ENCODE data around the gene SARM1.
"Not testable (repeated sequence)": the region's sequence is repeated elsewhere in the genome, so short reads cannot be mapped to it uniquely, and the experiment has no call there.

SARM1 gene

GRCh38 chr17:28397275-28397674 lies 25.8 kb downstream of the SARM1 start:
- FAIRE-seq: no peak

GRCh38 chr17:28397687-28398279 lies 26.3 kb downstream of the SARM1 start:
- no peak for FAIRE-seq

DNA sequence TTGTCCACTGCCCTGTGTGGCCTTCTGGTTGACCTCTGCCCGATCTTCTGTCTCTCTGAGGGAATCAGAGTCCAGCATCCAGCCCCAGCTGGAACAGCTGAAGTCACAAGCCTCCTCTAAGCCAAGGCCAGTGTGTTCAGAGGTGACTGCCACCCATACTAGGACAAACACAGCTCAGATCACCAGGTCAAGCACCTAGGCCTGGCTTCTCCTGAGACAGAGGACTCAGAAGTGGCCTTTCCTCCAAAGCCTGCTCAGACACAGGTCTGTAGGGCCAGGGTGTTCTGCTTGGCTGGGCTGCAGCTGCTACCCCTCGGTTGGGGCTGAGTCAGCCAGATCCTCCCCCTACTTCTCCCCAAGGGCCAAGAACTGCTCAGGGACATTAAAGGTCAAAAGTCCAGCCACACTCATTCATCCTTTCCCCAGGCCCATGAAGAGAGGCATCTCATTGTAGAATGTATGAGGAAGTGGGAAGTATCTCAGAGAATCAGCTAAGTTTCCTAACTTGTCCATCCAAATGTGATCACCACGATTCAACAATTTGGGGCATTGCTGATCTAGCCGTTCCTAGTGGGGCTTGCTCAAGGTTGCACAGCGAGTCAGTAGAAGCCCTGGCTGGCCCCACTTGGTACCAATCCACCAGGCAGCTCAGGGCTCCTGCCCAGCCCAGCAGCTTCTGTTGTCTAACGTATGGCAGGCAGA lies 26.9 kb downstream of the SARM1 start:
- FAIRE-seq: no peak

DNA sequence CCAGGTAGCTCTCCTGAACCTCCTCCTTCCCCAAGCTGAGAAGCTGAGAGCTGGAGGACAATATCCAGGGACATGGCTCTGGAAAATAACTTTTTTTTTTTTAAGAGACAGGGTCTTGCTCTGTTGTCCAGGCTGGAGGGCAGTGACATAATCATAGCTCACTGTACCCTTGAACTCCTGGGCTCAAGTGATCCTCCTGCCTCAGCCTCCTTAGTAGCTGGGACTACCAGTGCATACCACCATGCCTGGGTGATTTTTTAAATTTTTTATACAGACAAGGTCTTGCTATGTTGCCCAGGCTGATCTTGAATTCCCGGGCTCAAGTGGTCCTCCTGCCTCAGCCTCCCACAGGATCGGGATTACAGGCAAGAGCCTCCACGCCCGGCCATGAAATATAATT lies 28.3 kb downstream of the SARM1 start:
- no peak for FAIRE-seq

DNA sequence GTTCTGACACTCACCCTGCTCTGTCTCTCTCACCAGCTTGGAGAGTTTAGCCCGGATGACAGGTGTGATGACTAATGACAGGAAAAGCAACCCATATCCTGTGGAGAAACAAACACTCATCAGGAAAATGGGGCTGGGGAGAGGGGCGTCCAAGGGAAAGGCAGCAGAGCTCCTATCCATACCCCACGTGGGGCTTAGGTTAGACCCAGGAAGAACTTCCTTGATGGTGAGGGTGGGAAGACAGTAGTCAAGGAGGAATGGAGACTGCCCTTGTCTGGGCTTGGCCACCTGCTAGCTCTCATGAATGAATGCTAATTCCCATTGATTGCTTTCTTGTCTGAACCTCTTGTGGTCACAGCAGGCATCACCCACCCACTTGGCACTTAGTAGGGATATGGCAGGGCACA lies 30.7 kb downstream of the SARM1 start:
- no peak for FAIRE-seq

DNA sequence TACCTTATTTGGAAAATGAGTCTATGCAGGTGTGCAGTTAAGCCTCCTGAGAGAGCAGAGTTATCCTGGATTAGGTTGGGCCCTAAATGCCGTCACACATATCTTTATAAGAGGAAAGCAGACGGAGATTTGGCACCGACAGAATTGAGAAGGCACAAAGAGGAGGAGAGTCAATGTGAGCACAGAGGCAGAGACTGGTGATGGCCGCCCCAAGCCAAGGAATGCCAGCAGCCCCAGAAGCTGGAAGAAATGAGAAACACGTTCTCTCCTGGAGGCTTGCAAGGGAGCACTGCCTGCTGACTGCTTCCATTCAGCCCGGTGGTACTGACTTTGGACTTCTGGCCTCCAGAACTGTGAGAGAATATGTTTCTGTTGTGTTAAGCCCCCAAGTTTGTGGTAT lies 31.4 kb downstream of the SARM1 start:
- FAIRE-seq: no peak

DNA sequence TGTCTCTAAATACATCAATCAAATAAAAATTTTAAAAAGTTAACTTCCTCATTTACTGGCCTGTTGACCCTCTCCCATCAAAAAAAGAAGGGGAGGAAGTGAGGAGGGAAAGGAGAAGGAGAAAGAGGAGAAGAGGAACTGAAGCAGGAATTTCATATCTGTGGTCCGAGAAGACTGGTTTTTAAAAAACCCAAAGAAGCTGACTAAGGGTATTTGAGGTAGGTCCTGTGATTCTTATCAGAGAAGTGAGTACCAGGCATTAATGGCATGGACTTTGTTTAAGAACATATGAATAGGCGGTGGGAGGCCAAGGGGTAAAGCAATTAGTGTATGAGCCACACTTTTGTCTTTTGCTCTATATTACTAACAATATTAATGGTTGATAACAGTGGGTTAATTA lies 32.5 kb downstream of the SARM1 start:
- FAIRE-seq: no peak

DNA sequence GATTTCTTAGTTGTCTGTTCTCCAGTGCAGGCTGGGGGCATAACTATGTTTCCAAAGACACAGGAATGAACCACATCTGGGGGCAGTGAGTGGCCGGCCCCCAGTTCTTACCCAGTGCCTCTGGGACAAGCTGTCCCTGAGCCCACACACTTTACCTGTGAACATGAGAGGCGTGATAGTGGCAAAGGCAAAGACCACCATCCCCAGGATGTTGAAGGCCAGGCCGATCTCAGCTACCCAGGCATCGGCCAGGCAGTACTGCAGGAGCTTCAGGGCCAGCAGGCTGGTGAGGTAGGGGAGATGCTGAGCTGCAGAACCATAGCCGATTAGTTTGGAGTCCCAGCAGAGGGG lies 32.9 kb downstream of the SARM1 start:
- FAIRE-seq: no peak

DNA sequence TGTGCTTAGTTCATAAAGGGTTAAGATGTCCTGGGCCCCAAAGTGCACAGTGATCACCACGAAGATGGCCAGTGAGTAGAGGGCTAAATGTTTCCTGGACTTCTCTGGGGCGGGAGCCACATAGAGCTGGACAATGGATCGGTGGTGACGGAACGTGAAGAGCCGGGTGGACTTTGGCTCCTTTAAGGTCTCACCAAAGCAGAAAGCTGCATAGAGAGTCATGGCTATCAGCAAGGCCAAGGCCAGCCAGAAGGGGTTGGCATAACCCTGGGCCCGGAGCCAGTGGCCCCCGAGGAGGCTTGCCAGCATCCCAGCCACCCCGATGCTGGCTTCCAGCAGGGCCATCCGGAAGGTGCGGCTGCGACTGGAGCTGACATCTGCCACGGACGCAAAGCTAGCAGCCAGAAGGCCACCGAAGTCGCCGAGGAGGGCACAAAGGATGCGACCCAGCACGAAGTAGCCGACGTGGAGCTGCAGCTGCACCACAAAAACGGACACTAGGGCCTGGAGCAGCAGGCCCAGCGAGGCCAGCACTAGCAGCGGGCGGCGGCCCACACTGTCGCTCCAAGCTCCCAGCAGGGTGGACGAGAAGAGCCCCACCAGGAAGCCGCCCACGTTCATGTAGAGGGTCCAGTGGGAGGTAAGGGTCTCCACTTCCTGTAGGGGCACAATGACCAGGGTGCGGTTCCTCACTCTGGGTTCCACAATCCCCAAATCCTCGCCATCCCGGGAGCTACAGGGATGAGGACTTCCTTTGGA lies 33.5 kb downstream of the SARM1 start:
- no peak for FAIRE-seq

DNA sequence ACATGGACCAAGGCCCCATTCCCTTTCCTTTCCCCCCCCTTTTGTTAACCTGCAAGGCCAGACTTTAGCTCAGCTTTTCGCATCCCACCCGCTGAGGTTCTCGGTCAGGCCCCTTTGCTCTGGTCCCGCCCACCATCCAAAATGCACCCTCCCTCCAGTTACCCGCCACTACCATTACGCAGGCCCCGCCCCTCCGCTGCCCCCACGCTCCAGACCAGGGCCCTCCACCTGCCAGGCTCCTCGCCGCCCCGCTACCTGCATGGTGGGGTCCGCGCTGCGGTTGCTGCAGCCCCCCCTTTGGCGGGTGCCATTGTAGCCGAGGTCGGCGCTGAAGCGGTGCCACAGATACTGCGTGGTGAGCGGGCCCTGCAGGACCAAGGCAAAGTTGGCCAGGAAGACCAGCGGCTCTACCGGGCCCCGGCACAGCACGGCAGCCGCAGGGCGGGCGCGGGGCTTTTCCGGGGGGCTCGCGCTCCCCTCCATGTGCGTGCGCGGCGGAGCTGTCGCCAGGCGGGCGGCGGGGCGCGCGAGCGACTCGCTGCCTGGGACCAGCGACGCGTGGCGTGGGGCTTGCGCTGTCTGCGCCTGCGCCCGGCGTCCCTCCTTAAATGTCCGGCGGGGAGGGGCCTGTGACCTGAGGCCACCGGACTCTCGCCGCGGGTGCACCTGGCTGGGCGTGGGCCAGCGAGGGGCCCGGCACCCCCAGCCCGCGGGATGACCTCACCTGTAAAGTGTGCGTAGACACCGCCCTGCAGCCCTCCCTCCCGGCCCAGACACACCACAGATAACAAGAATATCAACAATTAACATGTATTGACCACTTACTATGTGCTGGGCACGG lies 34.4 kb downstream of the SARM1 start, which contains the start of gene SLC46A1:
TSS of gene SLC46A1 (minus strand) at position 581 of the 841 bp plus-strand sequence. CDS start at position 483, 98 bp downstream.
- FAIRE-seq: no peak

- FAIRE-seq: no peak
These were observed 35.0 kb downstream of the SARM1 start for GRCh38 chr17:28406473-28406814.

GRCh38 chr17:28407130-28407973 lies 35.9 kb downstream of the SARM1 start:
- FAIRE-seq: no peak

GRCh38 chr17:28407974-28408306 lies 36.4 kb downstream of the SARM1 start:
- no peak for FAIRE-seq

DNA sequence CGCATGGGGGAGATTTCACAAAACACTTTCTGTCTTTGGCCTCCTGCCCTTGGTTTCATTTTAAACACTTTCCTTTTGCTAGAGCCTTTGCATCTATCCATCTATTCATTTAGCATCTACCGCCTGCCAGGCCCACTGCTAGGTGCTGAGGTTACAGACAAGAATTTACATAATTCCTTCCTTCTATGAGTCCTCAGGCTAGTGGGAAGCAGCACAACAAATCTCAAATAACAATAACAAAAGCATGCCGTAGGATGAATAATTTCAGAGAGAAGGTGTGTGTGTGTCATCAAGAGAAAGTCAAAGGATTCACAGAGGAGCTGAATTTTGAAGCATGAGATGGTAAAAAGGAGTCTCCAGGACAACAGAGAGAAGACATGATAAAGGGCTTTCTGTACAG lies 40.6 kb downstream of the SARM1 start:
- no peak for FAIRE-seq

DNA sequence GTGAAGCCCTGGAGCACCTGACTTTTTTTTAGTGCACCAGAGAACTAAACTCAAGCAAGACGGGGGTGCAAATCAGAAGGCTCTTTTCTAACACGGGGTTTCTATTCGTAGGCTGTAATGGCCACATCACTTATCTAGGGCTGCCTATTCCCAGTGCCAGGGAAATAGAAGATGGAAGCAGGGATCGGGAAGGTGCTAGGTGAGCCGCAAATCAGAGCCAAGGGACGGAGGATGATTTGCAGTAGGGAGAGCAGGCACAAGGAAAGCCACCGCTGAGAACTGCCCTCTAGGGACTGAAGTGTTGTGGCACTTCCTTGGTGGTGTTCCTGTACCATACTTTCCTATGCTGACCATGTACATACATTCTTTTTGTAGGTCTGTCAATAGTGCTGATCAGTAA lies 42.3 kb downstream of the SARM1 start:
- no peak for FAIRE-seq

GRCh38 chr17:28415886-28416285 lies 44.4 kb downstream of the SARM1 start:
- no peak for FAIRE-seq

- FAIRE-seq: no peak
These were observed 45.3 kb downstream of the SARM1 start for GRCh38 chr17:28416703-28417311.

DNA sequence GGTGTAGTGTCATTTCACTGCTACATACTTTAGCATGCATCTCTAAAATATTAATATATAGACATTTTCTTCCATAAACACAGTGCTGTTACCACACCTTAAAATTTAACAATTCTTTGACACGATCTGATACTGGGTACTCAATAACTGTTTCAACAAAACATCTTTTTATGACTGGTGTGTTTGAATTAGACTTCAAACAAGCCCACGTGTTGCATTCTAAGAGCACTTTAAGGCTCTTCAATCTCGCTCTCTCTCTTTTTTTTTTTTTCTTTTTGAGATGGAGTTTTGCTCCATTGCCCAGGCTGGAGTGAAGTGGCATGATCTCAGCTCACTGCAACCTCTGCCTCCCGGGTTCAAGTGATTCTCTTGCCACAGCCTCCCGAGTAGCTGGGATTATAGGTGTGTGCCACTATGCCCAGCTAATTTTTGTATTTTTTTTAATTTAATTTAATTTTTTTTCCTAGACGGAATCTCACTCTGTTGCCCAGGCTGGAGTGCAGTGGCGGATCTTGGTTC lies 50.4 kb downstream of the SARM1 start:
- no peak for FAIRE-seq

DNA sequence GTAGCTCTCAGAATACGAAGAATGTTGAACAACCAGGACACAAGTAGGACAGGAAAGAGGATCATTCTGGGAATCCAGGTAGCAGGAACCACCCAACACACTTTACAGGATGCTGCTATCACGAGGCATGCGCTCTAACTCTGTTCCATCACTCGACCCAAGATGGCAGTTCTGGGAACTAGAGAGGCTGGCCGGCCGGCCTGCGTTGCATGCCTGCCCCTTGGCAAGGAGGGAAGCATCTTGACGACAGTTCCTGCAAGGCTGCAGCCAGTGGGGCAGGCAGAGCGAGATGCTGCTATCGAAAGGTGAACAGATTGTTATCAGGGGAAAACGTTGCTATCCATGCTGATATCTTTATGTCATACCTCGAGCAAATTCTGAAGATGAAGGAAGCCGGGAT lies 53.7 kb downstream of the SARM1 start:
- no peak for FAIRE-seq

DNA sequence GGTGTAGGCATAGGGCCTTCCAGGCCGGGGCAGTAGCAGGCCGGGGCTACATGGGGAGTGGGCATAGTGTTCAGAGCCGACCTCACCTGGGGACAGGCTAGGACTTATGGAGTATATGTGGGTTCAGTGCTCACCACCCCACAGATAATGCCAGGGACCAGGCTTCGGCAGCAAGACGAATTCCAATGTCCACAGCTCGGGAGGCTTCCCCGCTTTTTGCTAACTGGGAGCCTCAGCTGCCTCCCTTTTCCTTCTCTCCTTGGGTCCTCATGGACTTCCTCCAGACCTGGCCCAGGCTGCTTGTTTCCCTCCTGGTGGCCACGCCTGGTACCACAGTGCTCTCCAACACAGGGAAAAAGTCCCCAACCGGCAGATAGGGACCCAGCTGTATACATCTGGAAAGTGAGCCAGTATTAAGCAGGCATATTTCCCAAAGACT lies 54.6 kb downstream of the SARM1 start:
- FAIRE-seq: no peak

DNA sequence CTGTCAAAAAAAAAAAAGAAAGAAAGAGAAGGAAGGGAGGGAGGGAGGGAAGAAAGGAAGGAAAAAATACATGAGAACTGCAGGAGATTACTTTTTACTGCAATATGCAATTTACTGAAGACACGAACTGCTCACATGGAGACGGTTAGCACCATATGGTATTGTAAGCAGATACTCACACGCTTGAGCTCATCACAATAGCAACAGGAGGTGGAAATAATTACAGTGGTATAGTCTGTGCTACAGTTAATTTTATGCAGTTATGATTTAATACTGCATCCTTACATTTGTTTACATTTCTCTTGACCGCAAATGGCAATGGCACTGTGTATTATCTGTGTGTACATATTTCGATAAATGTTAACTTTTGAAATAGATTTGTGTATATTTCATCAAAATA lies 55.9 kb downstream of the SARM1 start:
- FAIRE-seq: no peak

GRCh38 chr17:28427982-28428381 lies 56.5 kb downstream of the SARM1 start:
- not testable (repeated sequence) for FAIRE-seq

Data from islet of Langerhans (tissue), 1 donor.